Uterus (tissue), 2 donors: ENCODE results near the gene RGS14.

Experiments
- POLR2A ChIP-seq, 2 donors: fragments of 450-650 bp; IDR thresholded peaks; one replicate each; pipeline ENCODE4 v1.6.1; 2016; ENCODE audit warnings: antibody characterized with exemption in 2 of 2, mild to moderate bottlenecking in 1 of 2, moderate library complexity in 1 of 2
- TF ChIP-seq, protein P1 (sequence below), 4 experiments: fragments of 200-600 bp in 2 of 4; fragments of 450-650 bp in 2 of 4; sonication (generic) in 2 of 4; IDR thresholded peaks; one replicate each; pipeline ENCODE4 v1.5.1; 2016 to 2019; ENCODE audit warnings: antibody characterized with exemption in 4 of 4, mild to moderate bottlenecking in 2 of 4, moderate library complexity in 1 of 4

GRCh38 chr5:177313561-177314259, 44.0 kb upstream of the RGS14 start:
- TF ChIP-seq, protein P1, sequence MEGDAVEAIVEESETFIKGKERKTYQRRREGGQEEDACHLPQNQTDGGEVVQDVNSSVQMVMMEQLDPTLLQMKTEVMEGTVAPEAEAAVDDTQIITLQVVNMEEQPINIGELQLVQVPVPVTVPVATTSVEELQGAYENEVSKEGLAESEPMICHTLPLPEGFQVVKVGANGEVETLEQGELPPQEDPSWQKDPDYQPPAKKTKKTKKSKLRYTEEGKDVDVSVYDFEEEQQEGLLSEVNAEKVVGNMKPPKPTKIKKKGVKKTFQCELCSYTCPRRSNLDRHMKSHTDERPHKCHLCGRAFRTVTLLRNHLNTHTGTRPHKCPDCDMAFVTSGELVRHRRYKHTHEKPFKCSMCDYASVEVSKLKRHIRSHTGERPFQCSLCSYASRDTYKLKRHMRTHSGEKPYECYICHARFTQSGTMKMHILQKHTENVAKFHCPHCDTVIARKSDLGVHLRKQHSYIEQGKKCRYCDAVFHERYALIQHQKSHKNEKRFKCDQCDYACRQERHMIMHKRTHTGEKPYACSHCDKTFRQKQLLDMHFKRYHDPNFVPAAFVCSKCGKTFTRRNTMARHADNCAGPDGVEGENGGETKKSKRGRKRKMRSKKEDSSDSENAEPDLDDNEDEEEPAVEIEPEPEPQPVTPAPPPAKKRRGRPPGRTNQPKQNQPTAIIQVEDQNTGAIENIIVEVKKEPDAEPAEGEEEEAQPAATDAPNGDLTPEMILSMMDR (IDR thresholded peaks at IDR 0.05), result no peak
- no peak for TF ChIP-seq POLR2A (IDR thresholded peaks at IDR 0.05)
